Stomach smooth muscle (tissue), 2 donors: ENCODE measurements around the gene POU2F3.

Experiments
- H3K27ac ChIP-seq: one replicate; pipeline ENCODE4 v1.7.0; 2013; ENCODE audit warnings: mild to moderate bottlenecking, low read length, inconsistent platforms
- H3K27me3 ChIP-seq, 2 donors: one replicate each; pipeline ENCODE4 v1.7.0; 2013; ENCODE audit warnings: low read length in 2 of 2; ENCODE audit not compliant: insufficient read depth in 2 of 2, control insufficient read depth in 1 of 2
- H3K36me3 ChIP-seq, 2 donors: one replicate each; pipeline ENCODE4 v1.7.0; 2013; ENCODE audit warnings: low read length in 2 of 2; ENCODE audit not compliant: control insufficient read depth in 2 of 2, insufficient read depth in 2 of 2
- H3K4me1 ChIP-seq: one replicate; pipeline ENCODE4 v1.7.0; 2013; ENCODE audit warnings: low read length; ENCODE audit not compliant: control insufficient read depth, insufficient read depth
- H3K4me3 ChIP-seq, 2 donors: one replicate each; pipeline ENCODE4 v1.7.0; 2013; ENCODE audit warnings: low read length in 2 of 2
- H3K9ac ChIP-seq, 2 donors: one replicate each; pipeline ENCODE4 v1.7.0; 2013; ENCODE audit warnings: low read length in 2 of 2, mild to moderate bottlenecking in 1 of 2
- H3K9me3 ChIP-seq, 2 donors: one replicate each; pipeline ENCODE4 v1.7.0; 2013; ENCODE audit warnings: low read length in 2 of 2; ENCODE audit not compliant: control insufficient read depth in 2 of 2
- donor health status: healthy.
- donor health status: Pancreatic carcinoma.

The POU2F3 gene

DNA sequence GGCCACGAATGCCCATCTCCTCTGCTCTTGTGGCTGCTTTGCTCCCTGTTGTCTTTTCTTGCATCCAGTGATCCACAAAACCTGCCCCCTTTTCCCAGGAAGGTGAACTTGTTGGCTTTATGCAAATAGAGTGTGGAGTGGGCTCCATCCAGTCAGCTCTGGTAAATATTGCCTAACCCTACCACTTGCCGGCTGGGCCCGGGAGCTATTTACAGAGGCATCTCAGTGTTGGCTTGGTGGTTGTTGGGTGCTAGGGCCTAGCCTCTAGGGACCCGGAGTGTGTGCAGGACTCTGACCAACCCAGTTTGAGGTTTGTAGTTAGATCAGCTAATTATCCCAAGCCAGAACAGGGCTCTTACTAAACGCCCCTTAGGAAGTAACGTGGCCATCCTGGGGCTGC lies 44.3 kb downstream of the POU2F3 start:
- no peak overlapping the region for H3K27ac ChIP-seq
- H3K36me3 ChIP-seq: no peaks in the 10 kb centered on the region
- H3K4me3 ChIP-seq: no peak overlapping the region
- H3K27me3 ChIP-seq: peaks cover 0 to 5% of the 10 kb centered on the region in 2 donors
- no peak overlapping the region for H3K9ac ChIP-seq
- H3K9me3 ChIP-seq: no peaks in the 10 kb centered on the region
- peaks cover 9% of the 10 kb centered on the region for H3K4me1 ChIP-seq

DNA sequence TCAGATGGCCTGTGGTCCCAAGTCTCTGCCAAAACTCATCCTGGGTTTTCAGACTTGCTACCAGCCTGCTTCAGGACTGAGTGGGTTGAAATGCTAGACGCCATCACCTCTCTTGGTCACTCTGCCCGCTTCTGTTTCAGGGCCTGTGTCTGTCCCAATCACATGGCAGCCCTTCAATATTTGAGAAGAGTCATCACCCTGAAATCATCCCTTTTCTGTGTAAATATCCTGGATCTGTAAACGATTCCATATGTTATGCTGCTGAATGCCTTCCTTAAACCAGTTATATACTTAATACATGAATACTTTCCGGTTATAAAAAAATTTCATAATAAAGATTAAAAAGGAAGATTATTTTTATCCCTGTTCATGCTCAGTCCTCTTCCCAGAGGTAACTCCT lies 45.3 kb downstream of the POU2F3 start:
- Histone ChIP-seq H3K36me3 (no peaks in the 10 kb centered on the region), H3K9ac (no peak overlapping the region), H3K27me3 (peaks cover 0 to 5% of the 10 kb centered on the region in 2 donors), H3K4me1 (peaks cover 9% of the 10 kb centered on the region), H3K4me3 (no peak overlapping the region), H3K9me3 (no peaks in the 10 kb centered on the region), H3K27ac (no peak overlapping the region)

DNA sequence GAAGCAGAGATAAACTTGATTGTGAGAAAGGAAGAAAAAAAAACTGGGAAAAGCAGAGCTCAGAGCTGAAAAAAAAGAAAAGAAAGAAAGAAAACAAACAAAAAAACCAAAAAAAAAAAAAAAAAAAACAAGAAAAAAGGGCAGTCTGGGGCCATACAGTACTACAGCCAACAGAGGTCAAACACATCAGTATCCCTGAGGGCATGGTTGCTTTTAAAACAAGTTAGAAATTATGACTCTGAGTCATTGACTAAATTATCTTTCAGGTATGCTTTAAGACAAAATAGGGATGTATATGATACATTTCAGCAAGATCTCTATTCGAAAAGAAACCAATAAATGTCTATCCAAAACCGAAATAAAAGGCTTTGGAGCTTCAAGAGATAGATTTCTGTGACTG lies 48.1 kb downstream of the POU2F3 start:
- peaks cover 4 to 8% of the 10 kb centered on the region in 2 donors for H3K27me3 ChIP-seq
- H3K4me1 ChIP-seq: no peaks in the 10 kb centered on the region
- H3K36me3 ChIP-seq: no peaks in the 10 kb centered on the region
- no peak overlapping the region for H3K4me3 ChIP-seq
- H3K27ac ChIP-seq: no peak overlapping the region
- H3K9me3 ChIP-seq: no peaks in the 10 kb centered on the region
- no peak overlapping the region for H3K9ac ChIP-seq

DNA sequence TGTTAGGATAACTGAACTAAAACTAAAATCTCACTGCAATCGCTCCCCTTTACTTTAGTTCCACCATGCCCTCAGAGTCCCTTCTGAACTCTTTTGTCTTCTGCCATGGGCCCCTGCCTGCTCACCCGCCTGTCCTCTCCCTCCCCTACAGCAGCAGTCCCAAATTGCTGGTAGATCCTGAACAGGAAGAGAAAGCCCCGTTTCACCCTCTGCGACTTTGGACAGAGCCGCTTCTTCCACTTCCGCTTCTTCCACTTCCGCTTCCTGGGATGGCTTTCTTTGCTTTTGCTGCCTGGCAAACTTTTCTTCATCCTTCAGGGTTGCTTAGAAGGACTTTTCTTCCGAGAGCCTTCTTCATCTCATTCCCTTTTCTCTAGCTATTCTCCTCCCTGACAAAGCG lies 49.5 kb downstream of the POU2F3 start:
- Histone ChIP-seq H3K4me1 (no peaks in the 10 kb centered on the region), H3K9me3 (no peaks in the 10 kb centered on the region), H3K9ac (no peak overlapping the region)

DNA sequence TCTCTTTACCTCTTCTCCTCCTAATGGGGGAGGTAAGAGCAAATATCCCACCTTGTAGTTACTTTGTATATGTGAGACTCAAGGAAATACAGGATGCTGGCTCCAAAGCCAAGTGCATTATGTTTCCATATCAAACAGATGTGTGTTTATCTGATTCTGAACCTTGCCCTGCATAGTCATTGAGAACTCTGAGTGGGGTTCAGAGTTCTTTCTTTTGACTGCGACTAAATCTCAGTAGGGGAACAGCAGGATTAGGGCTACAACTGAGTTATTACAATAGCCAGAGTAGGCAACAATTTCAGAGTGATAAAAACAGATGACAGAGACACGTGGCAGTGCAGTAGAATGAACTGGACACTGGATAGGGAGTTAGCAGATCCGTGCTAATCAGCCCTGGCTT lies 51.0 kb downstream of the POU2F3 start:
- Histone ChIP-seq H3K27me3 (peaks cover 15 to 16% of the 10 kb centered on the region in 2 donors), H3K9me3 (no peaks in the 10 kb centered on the region), H3K27ac (no peak overlapping the region), H3K36me3 (no peaks in the 10 kb centered on the region), H3K4me3 (no peak overlapping the region), H3K9ac (no peak overlapping the region), H3K4me1 (no peaks in the 10 kb centered on the region)

More for the DNA sequence above, 49.5 kb downstream of the POU2F3 start:
- H3K27me3 ChIP-seq: peaks cover 13% of the 10 kb centered on the region in 2 donors
- no peaks in the 10 kb centered on the region for H3K36me3 ChIP-seq
- H3K27ac ChIP-seq: no peak overlapping the region
- H3K4me3 ChIP-seq: no peak overlapping the region

DNA sequence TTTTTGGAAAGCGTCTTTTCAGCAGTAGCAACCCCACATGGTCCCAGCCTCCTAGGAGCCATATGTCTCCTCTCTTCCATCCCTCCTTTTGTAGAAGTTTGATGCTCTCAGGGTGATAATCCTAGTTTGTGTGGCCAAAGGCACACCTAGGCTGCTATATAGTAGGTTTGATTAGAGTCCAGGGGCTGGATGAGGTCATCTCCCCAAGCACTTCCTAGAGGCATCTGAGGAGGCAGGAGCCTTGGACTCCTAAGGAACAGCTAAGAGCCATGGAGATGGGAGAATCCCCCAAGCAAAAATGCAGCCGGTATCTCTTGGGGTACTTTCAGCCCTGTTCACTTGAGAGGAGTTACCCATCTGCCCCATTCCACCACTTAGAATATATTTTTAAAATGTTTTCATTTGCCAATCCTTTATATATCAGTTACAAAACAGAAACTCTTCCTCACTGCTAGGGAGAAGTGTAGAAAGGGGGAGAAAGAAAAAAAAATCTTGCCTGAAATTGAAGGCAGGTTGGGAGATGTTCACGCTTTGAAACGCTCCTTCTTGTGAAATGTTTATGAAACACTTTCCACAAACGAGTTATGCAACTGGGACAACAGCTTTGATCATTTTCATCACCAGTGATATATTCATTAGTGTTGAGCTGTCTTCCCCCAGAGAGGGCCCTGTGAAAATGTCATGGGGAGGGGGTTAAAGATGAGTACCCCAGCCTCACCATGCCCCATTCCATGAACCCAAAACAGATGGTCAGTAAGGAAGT lies 53.3 kb downstream of the POU2F3 start:
- H3K27ac ChIP-seq: no peak overlapping the region
- no peaks in the 10 kb centered on the region for H3K9me3 ChIP-seq
- peaks cover 13 to 21% of the 10 kb centered on the region in 2 donors for H3K27me3 ChIP-seq
- no peak overlapping the region for H3K9ac ChIP-seq
- H3K4me1 ChIP-seq: no peaks in the 10 kb centered on the region
- no peaks in the 10 kb centered on the region for H3K36me3 ChIP-seq
- no peak overlapping the region for H3K4me3 ChIP-seq

DNA sequence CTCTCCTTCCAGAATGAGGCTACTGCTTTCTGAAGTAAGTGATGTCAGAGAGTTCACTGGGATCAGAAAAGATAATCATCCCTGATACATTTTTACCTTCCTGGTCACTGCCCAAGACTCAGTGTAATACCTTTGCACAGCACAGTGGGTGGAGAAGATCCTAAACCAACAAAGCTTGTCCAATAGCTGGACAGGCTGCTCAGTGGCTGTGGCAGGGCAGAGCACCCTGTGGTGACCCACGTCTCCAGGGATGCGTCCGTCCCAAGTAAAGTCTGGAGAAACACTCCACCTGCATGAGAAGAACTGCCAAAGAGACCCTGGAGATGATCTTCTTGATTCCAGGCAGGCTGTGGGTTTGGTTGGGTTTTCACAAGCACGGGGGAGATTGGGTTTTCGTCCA lies 54.2 kb downstream of the POU2F3 start:
- no peak overlapping the region for H3K9ac ChIP-seq
- no peak overlapping the region for H3K27ac ChIP-seq
- H3K27me3 ChIP-seq: peaks cover 13 to 26% of the 10 kb centered on the region in 2 donors
- no peak overlapping the region for H3K4me3 ChIP-seq
- no peaks in the 10 kb centered on the region for H3K4me1 ChIP-seq
- no peaks in the 10 kb centered on the region for H3K9me3 ChIP-seq
- H3K36me3 ChIP-seq: no peaks in the 10 kb centered on the region

DNA sequence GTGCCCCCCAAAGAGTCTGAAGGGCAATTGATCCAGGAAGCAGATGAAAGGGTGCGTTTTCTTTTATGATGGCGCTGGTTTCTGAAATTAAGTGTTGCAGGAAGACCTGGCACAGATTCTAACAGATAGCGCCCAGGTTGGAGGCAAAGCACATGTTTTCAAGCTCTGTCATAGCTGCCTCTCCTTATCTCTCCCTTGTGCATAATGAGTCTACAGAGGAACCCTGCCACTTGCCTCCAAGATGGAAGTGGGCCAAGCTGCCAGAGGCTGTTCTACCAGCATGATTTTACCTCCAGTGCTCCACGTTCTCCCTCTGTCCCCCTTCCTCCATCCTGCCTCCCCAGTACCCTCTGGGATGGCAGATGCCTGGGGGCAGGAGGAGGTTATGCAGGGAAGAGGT lies 55.2 kb downstream of the POU2F3 start:
- H3K9ac ChIP-seq: no peak overlapping the region
- peaks cover 3% of the 10 kb centered on the region for H3K4me1 ChIP-seq
- H3K36me3 ChIP-seq: no peaks in the 10 kb centered on the region
- H3K9me3 ChIP-seq: no peaks in the 10 kb centered on the region
- H3K27ac ChIP-seq: no peak overlapping the region
- H3K4me3 ChIP-seq: no peak overlapping the region
- H3K27me3 ChIP-seq: peaks cover 13 to 30% of the 10 kb centered on the region in 2 donors

DNA sequence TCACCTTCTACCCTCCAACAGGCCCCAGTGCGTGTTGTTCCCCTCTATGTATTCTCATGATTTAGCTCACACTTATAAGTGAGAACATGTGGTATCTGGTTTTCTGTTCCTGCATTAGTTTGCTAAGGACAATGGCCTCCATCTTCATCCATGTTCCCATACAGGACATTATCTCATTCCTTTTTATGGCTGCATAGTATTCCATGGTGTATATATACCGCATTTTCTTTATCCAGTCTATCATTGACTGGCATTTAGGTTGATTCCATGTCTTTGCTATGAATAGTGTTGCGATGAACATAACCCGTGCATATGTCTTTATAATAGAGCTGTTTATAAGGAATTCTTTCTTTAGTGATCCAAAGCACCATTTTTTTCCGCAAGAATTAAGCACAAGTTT lies 56.6 kb downstream of the POU2F3 start:
- H3K27ac ChIP-seq: no peak overlapping the region
- H3K4me3 ChIP-seq: no peak overlapping the region
- peaks cover 3% of the 10 kb centered on the region for H3K4me1 ChIP-seq
- no peaks in the 10 kb centered on the region for H3K9me3 ChIP-seq
- H3K27me3 ChIP-seq: peaks cover 9 to 30% of the 10 kb centered on the region in 2 donors
- H3K36me3 ChIP-seq: no peaks in the 10 kb centered on the region
- H3K9ac ChIP-seq: no peak overlapping the region

DNA sequence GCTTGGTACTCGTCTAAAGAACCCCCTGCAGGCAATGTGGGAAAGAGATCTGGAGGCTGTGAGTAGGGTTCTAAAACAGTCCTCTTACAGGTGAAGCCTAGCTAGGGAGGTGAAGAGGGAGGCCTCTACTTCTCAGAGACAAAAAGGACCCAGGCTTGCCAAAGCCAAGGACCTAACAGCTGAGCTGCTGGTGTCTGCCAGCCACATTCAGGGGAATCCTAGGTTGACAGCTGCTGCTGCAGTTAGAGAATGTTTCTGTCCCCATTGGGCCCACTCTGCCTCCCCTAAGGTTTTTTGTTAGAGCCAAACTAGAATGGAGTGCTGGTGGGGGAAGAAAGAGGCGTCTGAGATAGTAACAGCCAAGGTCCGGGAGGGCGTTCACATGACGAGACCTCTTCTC lies 58.5 kb downstream of the POU2F3 start:
- Histone ChIP-seq H3K9me3 (no peaks in the 10 kb centered on the region), H3K27me3 (peaks cover 9 to 25% of the 10 kb centered on the region in 2 donors), H3K9ac (no peak overlapping the region), H3K36me3 (no peaks in the 10 kb centered on the region), H3K4me1 (peaks cover 3% of the 10 kb centered on the region), H3K4me3 (no peak overlapping the region), H3K27ac (no peak overlapping the region)

DNA sequence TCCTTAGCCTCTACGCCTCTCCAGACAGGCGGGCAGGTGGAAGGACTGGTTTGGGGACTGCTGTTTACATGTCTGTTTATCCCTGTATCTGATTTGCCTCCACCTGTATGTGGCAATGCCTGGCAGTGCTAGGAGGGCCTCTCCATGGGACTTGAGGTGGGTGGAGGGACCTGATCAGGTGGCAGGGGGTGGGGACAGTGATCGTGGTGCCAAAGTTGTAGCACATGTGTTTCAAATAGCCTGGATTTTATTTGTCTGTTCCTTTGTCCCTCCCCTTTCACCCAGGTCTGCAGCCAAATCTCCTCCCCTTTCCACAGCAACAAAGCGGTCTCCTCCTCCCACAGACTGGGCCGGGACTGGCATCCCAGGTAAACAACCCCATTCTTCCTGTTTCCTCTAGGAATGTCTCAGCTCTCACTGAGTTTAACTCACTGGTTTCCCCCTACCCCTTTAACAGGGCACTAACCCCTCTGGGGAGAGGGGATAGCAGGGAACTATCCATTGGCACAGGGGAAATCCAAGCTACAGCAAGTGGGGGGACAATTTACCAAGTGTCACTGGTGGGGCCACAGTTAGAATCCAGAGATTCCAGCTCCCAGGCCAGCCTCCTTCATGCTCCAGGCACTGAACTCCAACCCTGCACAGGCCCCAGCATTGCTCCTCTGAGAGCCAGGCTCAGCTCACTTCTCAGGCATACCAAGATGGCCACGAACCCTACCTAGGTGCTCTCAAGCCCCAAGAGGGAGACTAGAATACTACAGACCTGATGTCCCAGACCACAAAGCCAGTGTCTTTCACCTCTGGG lies 62.3 kb downstream of the POU2F3 start:
- no peaks in the 10 kb centered on the region for H3K36me3 ChIP-seq
- no peak overlapping the region for H3K4me3 ChIP-seq
- H3K9ac ChIP-seq: no peak overlapping the region
- H3K27me3 ChIP-seq: peaks cover 3 to 16% of the 10 kb centered on the region in 2 donors
- peaks cover 3% of the 10 kb centered on the region for H3K4me1 ChIP-seq
- H3K27ac ChIP-seq: no peak overlapping the region
- no peaks in the 10 kb centered on the region for H3K9me3 ChIP-seq
